ENCODE measurements around the gene MYL12A.

MYL12A gene

GRCh38 chr18:3224223-3224622 lies 23.4 kb upstream of the MYL12A start:
- no peak for DNase-seq (ENCODE audit: low read depth in 3 of 3)

- DNase-seq (ENCODE audit: low read depth in 3 of 3), result no peak
These were observed 22.0 kb upstream of the MYL12A start for GRCh38 chr18:3225588-3225987.

GRCh38 chr18:3226048-3226447 lies 21.6 kb upstream of the MYL12A start:
- no peak for DNase-seq (ENCODE audit: low read depth in 3 of 3)

- DNase-seq (ENCODE audit: low read depth in 3 of 3), result no peak
These were observed 16.9 kb upstream of the MYL12A start for GRCh38 chr18:3230401-3231334.

- DNase-seq (ENCODE audit: low read depth in 3 of 3), result no peak
These were observed 14.6 kb upstream of the MYL12A start for GRCh38 chr18:3233004-3233403.

GRCh38 chr18:3233433-3234168 lies 14.0 kb upstream of the MYL12A start:
- DNase-seq (ENCODE audit: low read depth in 3 of 3), result no peak

- DNase-seq (ENCODE audit: low read depth in 3 of 3), result no peak
These were observed 13.1 kb upstream of the MYL12A start for GRCh38 chr18:3234457-3234856.

- DNase-seq (ENCODE audit: low read depth in 3 of 3), result no peak
These were observed 11.8 kb upstream of the MYL12A start for GRCh38 chr18:3235846-3236245.

- DNase-seq (ENCODE audit: low read depth in 3 of 3), result no peak
These were observed 11.1 kb upstream of the MYL12A start for GRCh38 chr18:3236470-3236869.

- DNase-seq (ENCODE audit: low read depth in 3 of 3), result no peak
These were observed 8.9 kb upstream of the MYL12A start for GRCh38 chr18:3238742-3239141.

- no peak for DNase-seq (ENCODE audit: low read depth in 3 of 3)
These were observed 2.4 kb upstream of the MYL12A start for GRCh38 chr18:3245185-3245564.

GRCh38 chr18:3245853-3246634 lies 1.6 kb upstream of the MYL12A start:
- peak; percentile 58 to 64 (median 62) for DNase-seq (ENCODE audit: low read depth in 3 of 3)

GRCh38 chr18:3246635-3247239 lies 864 bp upstream of the MYL12A start:
- DNase-seq (ENCODE audit: low read depth in 3 of 3), result no peak

- no peak for DNase-seq (ENCODE audit: low read depth in 3 of 3)
These were observed 559 bp downstream of the MYL12A start for GRCh38 chr18:3248062-3248657.

GRCh38 chr18:3248658-3249359 lies 1.2 kb downstream of the MYL12A start:
- no peak for DNase-seq (ENCODE audit: low read depth in 3 of 3)

- DNase-seq (ENCODE audit: low read depth in 3 of 3), result no peak
These were observed 2.9 kb downstream of the MYL12A start for GRCh38 chr18:3250237-3251107.

- DNase-seq (ENCODE audit: low read depth in 3 of 3), result no peak
These were observed 3.8 kb downstream of the MYL12A start for GRCh38 chr18:3251249-3251962.

GRCh38 chr18:3251963-3252277 lies 4.3 kb downstream of the MYL12A start:
- DNase-seq (ENCODE audit: low read depth in 3 of 3), result no peak

GRCh38 chr18:3252843-3253242 lies 5.2 kb downstream of the MYL12A start:
- no peak for DNase-seq (ENCODE audit: low read depth in 3 of 3)
